ENCODE measurements around the gene TSPYL4. TPM values are rescaled to one million over a fixed set of nuclear protein-coding genes. Genes with fewer than 3 reads are reported as not detected.

TSPYL4 gene
- total and polyA plus RNA-seq, 2 of the 8 experiments (the other 6 are each of a cell fraction or from before 2014, with no cell fraction given) = 20.5 to 22.6 TPM

DNA sequence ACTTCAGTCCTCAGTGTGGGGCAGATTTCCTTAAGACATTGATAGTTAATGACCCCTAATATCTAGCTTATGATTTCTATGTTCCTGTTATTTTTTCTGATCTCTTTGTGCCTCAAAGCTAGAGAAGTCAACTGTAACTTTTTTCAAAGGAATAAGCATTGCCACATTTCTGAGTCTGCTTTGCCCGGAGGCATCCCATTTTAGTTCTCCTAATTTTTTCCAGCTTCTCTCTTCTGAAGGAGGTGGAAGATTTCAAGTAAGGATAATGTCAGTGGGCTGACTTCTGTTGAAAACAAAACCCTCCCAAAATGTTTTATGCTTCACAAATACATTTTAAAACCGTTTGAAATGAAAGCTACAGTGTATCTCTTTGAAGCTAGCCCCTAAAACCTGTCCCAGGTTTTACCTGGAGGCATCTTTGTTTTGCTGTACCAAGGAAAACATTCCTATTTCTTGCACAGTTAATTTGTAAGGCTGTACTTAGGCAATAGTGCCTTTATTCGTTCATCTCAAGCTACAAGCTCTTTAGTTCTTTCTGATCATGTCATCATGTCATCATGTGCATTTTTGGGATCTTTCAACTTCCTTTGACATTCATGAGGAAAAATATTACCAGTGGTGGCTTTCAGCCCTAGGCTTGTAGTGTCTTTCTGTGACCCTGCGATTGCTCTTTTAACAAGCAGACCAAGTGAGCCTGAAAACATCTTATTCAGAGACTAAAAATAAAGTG is 45.7 kb downstream of the TSPYL4 start (continued):
- TF ChIP-seq CTBP2 (IDR thresholded peaks at IDR 0.05; ENCODE audit: borderline replicate concordance, insufficient read depth, insufficient read length, low read length) = no peak
- no peak for TF ChIP-seq BRCA1 (IDR thresholded peaks at IDR 0.05; ENCODE audit: low read depth, low read length)
- TF ChIP-seq POU5F1 (IDR thresholded peaks at IDR 0.05; ENCODE audit: low read depth, low read length) = no peak
